NCI-H2171 treated with DMSO at 0.1 percent for 48 hours (cell line): ENCODE measurements around the gene RTL3.

Experiments used
- DNase-seq: peaks from one replicate; lab custom pipeline; 2025; lab: John Stamatoyannopoulos, UW

The RTL3 gene

GRCh38 chrX:78618987-78619386, 40.1 kb downstream of the RTL3 start:
- no peak for DNase-seq

- DNase-seq, result no peak
These were observed 44.9 kb downstream of the RTL3 start for GRCh38 chrX:78614264-78614663.
